ENCODE data around the gene RDX. TPM values are rescaled to one million over a fixed set of nuclear protein-coding genes. Genes with fewer than 3 reads are reported as not detected.

Gene RDX
- total and polyA plus RNA-seq, 2 donors (not counting 1 experiment from before 2014, with no cell fraction given): 4.4 to 34.8 TPM

- Mint-ChIP-seq H3K9me3 (ENCODE audit: insufficient read depth) (peaks cover 3% of the 10 kb centered on the region), H3K4me1 (no peaks in the 10 kb centered on the region), H3K27me3 (peaks cover 60% of the 10 kb centered on the region), H3K4me3 (no peak overlapping the region), H3K27ac (no peak overlapping the region)
- DNase-seq: no peak
- no peaks in the 10 kb centered on the region for H3K9me3 ChIP-seq (ENCODE audit: control extremely low read depth in 1 of 3, control insufficient read depth in 2 of 3, insufficient read depth in 1 of 3, low read length in 2 of 3)
- ChIA-PET CTCF (interaction anchor here (1.3 kb wide), 1 partner anchor 192 kb away, joined by 4 read pairs; no protein-coding TSS in a partner anchor), POLR2A (no interaction called here)
- no peak overlapping the region for H3K9ac ChIP-seq (ENCODE audit: low read length)
- no peaks in the 10 kb centered on the region for H3K36me3 ChIP-seq (replicated peaks in 1 of 2; ENCODE audit: control extremely low read depth in 1 of 2, control insufficient read depth in 1 of 2, extremely low read depth in 1 of 2, insufficient read depth in 2 of 2, low read length in 1 of 2)
- intact Hi-C loops (cut with micrococcal nuclease): no loop called here
- no peaks in the 10 kb centered on the region for H3K79me2 ChIP-seq (ENCODE audit: control insufficient read depth, insufficient read depth, low read length)
- H3K4me3 ChIP-seq (ENCODE audit: control extremely low read depth in 1 of 5, extremely low read depth in 1 of 5, insufficient read depth in 1 of 5, low read depth in 2 of 5, low read length in 4 of 5): no peak overlapping the region
- no peak overlapping the region for H3K27ac ChIP-seq (ENCODE audit: low read length in 2 of 2)
- H3K27me3 ChIP-seq (replicated peaks in 1 of 4; ENCODE audit: control extremely low read depth in 1 of 4, control insufficient read depth in 3 of 4, insufficient read depth in 4 of 4, low read length in 3 of 4): peaks cover 0 to 18% (median 5%) of the 10 kb centered on the region in 4 experiments
- no peak overlapping the region for H2AFZ ChIP-seq (ENCODE audit: insufficient read depth, low read depth, low read length, poor library complexity, severe bottlenecking)
- H3K4me2 ChIP-seq (replicated peaks; ENCODE audit: low read depth, low read length, poor library complexity, severe bottlenecking): no peak overlapping the region
- no peak for ATAC-seq (ENCODE audit: low read depth)
- no peak for TF ChIP-seq EZH2 (IDR thresholded peaks at IDR 0.05; ENCODE audit: borderline replicate concordance, insufficient read depth, low read depth, low read length, poor library complexity, severe bottlenecking)
- no peaks in the 10 kb centered on the region for H4K20me1 ChIP-seq (ENCODE audit: control insufficient read depth, insufficient read depth, low read length, poor library complexity, severe bottlenecking)
- no peaks in the 10 kb centered on the region for H3K4me1 ChIP-seq (ENCODE audit: control insufficient read depth in 2 of 2, insufficient read depth in 2 of 2, low read length in 2 of 2)
- WGBS (ENCODE audit: insufficient coverage): 89% methylated on average over 7 of the region's 7 CpGs
Measured at GRCh38 chr11:110185599-110185998, 110.8 kb downstream of the RDX start.

- Histone ChIP-seq H3K4me1 (ENCODE audit: control insufficient read depth in 2 of 2, insufficient read depth in 2 of 2, low read length in 2 of 2) (no peaks in the 10 kb centered on the region), H4K20me1 (ENCODE audit: control insufficient read depth, insufficient read depth, low read length, poor library complexity, severe bottlenecking) (no peaks in the 10 kb centered on the region), H3K9ac (ENCODE audit: low read length) (no peak overlapping the region), H3K27me3 (replicated peaks in 1 of 4; ENCODE audit: control extremely low read depth in 1 of 4, control insufficient read depth in 3 of 4, insufficient read depth in 4 of 4, low read length in 3 of 4) (peaks cover 0 to 18% (median 5%) of the 10 kb centered on the region in 4 experiments), H3K36me3 (replicated peaks in 1 of 2; ENCODE audit: control extremely low read depth in 1 of 2, control insufficient read depth in 1 of 2, extremely low read depth in 1 of 2, insufficient read depth in 2 of 2, low read length in 1 of 2) (no peaks in the 10 kb centered on the region), H2AFZ (ENCODE audit: insufficient read depth, low read depth, low read length, poor library complexity, severe bottlenecking) (no peak overlapping the region), H3K27ac (ENCODE audit: low read length in 2 of 2) (no peak overlapping the region), H3K4me2 (replicated peaks; ENCODE audit: low read depth, low read length, poor library complexity, severe bottlenecking) (no peak overlapping the region), H3K9me3 (ENCODE audit: control extremely low read depth in 1 of 3, control insufficient read depth in 2 of 3, insufficient read depth in 1 of 3, low read length in 2 of 3) (no peaks in the 10 kb centered on the region), H3K4me3 (ENCODE audit: control extremely low read depth in 1 of 5, extremely low read depth in 1 of 5, insufficient read depth in 1 of 5, low read depth in 2 of 5, low read length in 4 of 5) (no peak overlapping the region), H3K79me2 (ENCODE audit: control insufficient read depth, insufficient read depth, low read length) (no peaks in the 10 kb centered on the region)
- TF ChIP-seq EZH2 (IDR thresholded peaks at IDR 0.05; ENCODE audit: borderline replicate concordance, insufficient read depth, low read depth, low read length, poor library complexity, severe bottlenecking) (no peak), CTCF (IDR thresholded peaks at IDR 0.05) (no peak)
- Mint-ChIP-seq H3K4me1 (no peaks in the 10 kb centered on the region), H3K27me3 (peaks cover 57% of the 10 kb centered on the region), H3K27ac (no peak overlapping the region), H3K9me3 (ENCODE audit: insufficient read depth) (no peaks in the 10 kb centered on the region), H3K4me3 (no peak overlapping the region)
- POLR2A ChIA-PET: no interaction called here
- CTCF ChIA-PET: interaction anchor here (1.3 kb wide), 1 partner anchor 192 kb away, joined by 4 read pairs; no protein-coding TSS in a partner anchor
- no peak for DNase-seq
- intact Hi-C loops (cut with micrococcal nuclease): no loop called here
- WGBS (ENCODE audit: insufficient coverage): 73% methylated on average over 3 of the region's 3 CpGs
- ATAC-seq (ENCODE audit: low read depth): no peak
Measured at GRCh38 chr11:110185121-110185591, 111.3 kb downstream of the RDX start.
